Measurements from ENCODE around the gene KANK4.

DNA sequence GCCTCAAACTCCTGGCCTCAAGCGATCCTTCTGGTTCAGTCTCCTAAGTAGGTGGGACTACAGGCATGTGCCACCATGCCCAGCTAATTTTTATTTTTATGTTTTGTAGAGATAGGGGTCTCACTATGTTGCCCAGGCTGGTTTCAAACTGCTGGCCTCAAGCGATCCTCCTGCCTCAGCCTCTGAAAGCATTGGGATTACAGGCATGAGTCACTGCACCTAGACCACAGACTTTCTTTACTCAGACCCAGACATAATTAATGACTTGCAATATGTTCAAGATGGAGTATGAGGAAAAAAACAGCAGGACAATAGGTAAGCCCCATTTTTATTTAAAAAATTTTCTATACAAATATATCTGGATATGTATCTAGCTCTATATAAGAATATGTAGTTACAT lies 13.2 kb downstream of the KANK4 start:
- TF ChIP-seq CTCF (IDR thresholded peaks at IDR 0.05; ENCODE audit: control extremely low read depth in 1 of 3, insufficient read depth in 1 of 3, low read depth in 1 of 3, low read length in 3 of 3) (no peak), EZH2 (IDR thresholded peaks at IDR 0.05; ENCODE audit: low read depth, low read length, severe bottlenecking) (no peak), POLR2A (IDR thresholded peaks at IDR 0.05; ENCODE audit: control extremely low read depth in 1 of 2, low read depth in 2 of 2, low read length in 2 of 2) (no peak), RAD21 (IDR thresholded peaks at IDR 0.05 in 1 of 2, conservative IDR thresholded peaks at IDR 0.05 in 1 of 2; ENCODE audit: low read depth in 2 of 2, low read length in 2 of 2) (no peak), ZNF274 (IDR thresholded peaks at IDR 0.05; ENCODE audit: borderline replicate concordance, extremely low read depth, low read length) (no peak), SP2 (IDR thresholded peaks at IDR 0.05; ENCODE audit: low read length) (no peak), EP300 (IDR thresholded peaks at IDR 0.05; ENCODE audit: borderline replicate concordance in 1 of 2, low read depth in 2 of 2, low read length in 2 of 2) (no peak)

Data from H1 (cell line).